Measurements from ENCODE around the gene SLC22A2.

SLC22A2 gene

DNA sequence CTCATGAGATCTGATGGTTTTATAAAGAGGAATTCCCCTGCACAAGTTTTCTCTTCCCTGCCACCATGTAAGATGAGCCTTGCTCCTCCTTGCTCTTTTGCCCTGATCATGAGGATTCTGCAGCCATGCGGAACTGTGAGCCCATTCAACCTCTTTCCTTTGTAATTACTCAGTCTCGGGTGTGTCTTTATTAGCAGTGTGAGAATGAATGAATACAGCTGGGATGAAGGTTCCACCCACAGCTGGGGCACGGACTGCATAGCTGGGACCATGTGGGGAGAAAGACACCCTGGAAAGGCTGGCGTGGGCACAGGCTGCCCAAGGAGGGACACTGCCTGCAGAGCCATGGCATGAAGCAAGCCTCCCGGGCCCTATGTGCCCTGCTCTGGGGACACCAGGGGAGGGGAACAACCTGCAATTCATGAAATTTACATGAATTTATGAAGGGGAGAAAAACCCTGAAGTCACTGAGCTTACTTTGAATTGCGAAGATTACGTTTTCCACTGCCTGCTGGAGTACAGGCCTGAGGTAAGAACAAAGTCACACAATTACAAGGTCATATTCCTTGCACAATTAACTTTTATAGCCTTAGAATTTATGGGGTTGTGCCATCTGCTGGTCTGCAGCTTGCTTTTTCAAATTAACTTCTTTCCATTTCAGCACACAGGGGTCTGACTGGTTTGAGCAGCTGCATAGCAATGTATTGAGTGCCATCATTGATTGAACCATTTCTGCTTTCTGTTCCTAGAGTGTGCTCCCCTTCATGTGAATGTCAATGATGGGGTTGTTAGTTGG, 90.8 kb downstream of the SLC22A2 start:
- POLR2A ChIA-PET: no interaction called here
- TF ChIP-seq, protein P1, sequence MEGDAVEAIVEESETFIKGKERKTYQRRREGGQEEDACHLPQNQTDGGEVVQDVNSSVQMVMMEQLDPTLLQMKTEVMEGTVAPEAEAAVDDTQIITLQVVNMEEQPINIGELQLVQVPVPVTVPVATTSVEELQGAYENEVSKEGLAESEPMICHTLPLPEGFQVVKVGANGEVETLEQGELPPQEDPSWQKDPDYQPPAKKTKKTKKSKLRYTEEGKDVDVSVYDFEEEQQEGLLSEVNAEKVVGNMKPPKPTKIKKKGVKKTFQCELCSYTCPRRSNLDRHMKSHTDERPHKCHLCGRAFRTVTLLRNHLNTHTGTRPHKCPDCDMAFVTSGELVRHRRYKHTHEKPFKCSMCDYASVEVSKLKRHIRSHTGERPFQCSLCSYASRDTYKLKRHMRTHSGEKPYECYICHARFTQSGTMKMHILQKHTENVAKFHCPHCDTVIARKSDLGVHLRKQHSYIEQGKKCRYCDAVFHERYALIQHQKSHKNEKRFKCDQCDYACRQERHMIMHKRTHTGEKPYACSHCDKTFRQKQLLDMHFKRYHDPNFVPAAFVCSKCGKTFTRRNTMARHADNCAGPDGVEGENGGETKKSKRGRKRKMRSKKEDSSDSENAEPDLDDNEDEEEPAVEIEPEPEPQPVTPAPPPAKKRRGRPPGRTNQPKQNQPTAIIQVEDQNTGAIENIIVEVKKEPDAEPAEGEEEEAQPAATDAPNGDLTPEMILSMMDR (IDR thresholded peaks at IDR 0.05; ENCODE audit: control extremely low read depth, extremely low read depth, low read depth, missing control alignments): no peak
- DNase-seq (ENCODE audit: extremely low spot score): no peak
- CTCF ChIA-PET: no interaction called here

Data from GM10248 (cell line).